GM19239 (cell line): ENCODE measurements around the gene ZFC3H1.

Experiments used
- DNase-seq: peaks from one replicate; pipeline ENCODE4 v3.0.0; 2011; ENCODE audit warnings: low spot score; ENCODE audit not compliant: insufficient read length
- FAIRE-seq: peaks from 2 replicates; lab custom pipeline; 2011; peaks lifted over from hg19 to GRCh38; lab: Jason Lieb, UNC

Gene ZFC3H1

DNA sequence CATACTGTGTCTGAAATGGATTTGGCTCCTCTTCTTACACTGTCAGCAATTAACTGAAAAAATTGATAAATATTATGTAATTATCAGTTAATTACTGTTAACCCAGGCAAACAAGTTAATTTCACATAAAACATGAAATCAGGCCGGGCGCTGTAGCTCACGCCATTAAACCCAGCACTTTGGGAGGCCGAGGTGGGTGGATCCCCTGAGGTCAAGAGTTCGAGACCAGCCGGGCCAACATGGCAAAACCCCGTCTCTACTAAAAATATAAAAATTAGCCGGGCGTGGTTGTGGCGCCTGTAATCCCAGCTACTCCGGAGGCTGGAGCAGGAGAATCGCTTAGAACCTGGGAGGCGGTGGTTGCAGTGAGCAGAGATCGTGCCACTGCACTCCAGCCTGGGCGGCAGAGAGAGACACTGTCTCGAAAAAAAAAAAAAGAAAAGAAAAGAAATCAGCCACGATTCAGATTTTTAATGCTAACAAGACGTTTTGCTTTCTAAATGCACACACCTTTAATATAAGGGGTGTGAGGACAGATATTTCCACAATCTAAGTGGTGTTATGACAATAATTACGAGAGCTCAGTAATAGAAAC is 21.8 kb upstream of the ZFC3H1 start:
- FAIRE-seq (no peak), DNase-seq (no peak)

- DNase-seq (no peak), FAIRE-seq (peak; percentile 54)
Observed at GRCh38 chr12:71684081-71684480, 20.4 kb upstream of the ZFC3H1 start.

GRCh38 chr12:71683633-71684032 is 20.0 kb upstream of the ZFC3H1 start:
- FAIRE-seq (no peak), DNase-seq (no peak)

- no peak for FAIRE-seq
- no peak for DNase-seq
Observed at GRCh38 chr12:71682466-71682865, 18.8 kb upstream of the ZFC3H1 start.

DNA sequence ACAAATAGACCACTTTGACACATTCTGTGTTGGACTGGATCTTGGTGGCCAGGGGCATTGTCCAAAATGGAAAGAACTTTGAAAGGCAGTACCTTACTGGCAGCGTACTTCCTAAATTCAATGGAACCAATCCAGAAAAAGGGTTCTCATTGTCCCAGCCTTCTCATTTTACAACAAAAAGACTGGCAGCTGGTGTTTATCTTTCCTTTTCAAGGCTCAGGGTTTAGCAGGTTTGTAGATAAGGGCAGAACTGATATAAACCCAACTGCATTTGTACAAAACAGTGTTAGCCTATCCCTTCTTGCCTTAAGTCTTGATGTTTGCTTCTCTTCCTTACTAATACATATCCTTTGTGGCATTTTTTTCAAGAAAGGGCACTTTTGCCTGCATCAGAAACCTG is 8.2 kb upstream of the ZFC3H1 start:
- DNase-seq (no peak), FAIRE-seq (no peak)

GRCh38 chr12:71671311-71671710 is 7.7 kb upstream of the ZFC3H1 start:
- FAIRE-seq: no peak
- no peak for DNase-seq

GRCh38 chr12:71666259-71666658 is 2.6 kb upstream of the ZFC3H1 start:
- FAIRE-seq (no peak), DNase-seq (no peak)

DNA sequence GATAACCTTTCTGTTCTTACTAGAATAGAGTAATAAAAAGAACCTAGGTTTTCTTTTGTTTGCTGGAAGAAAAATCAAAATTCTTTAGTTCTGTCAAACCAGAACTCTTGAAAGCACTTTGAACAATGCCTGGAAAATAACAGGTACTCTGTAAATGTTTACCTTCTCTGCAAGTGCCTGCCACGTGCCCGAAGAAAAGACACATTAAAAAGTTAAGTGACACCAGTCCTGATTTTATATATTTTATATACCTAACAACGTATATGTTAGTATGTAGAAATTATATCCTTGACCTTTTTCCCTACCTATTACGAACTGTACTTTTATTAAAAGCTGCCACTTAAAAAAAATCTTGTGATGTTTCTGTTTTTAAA is 1.4 kb upstream of the ZFC3H1 start:
- FAIRE-seq: no peak
- no peak for DNase-seq

GRCh38 chr12:71664411-71665089 is 902 bp upstream of the ZFC3H1 start:
- DNase-seq (no peak), FAIRE-seq (no peak)

GRCh38 chr12:71662849-71663560 is 643 bp downstream of the ZFC3H1 start:
- DNase-seq (no peak), FAIRE-seq (peak; percentile 18)

GRCh38 chr12:71661977-71662530 is 1.6 kb downstream of the ZFC3H1 start:
- no peak for DNase-seq
- FAIRE-seq: no peak

- FAIRE-seq (peak; percentile 64), DNase-seq (no peak)
Observed at GRCh38 chr12:71656740-71657139, 6.9 kb downstream of the ZFC3H1 start.

GRCh38 chr12:71655907-71656306 is 7.7 kb downstream of the ZFC3H1 start:
- DNase-seq: no peak
- FAIRE-seq: peak; percentile 18

DNA sequence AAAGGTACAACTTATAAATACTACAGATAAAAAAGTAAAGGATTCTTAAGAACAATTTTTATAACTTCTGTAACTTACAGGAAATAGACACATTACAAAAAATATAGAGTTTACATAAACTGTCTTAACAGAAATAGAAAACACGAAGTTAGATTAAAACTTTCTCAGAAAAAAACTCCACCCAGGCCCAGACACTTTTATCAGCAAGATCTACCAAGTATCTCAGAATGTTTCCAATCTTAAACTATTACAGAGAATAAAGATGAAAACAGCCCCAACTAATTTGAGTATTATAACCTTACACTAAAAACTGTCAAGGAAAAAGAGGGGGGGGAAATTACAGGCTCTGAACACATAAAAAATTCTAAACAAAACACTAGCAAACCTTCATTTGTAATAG is 8.2 kb downstream of the ZFC3H1 start:
- FAIRE-seq: no peak
- no peak for DNase-seq

DNA sequence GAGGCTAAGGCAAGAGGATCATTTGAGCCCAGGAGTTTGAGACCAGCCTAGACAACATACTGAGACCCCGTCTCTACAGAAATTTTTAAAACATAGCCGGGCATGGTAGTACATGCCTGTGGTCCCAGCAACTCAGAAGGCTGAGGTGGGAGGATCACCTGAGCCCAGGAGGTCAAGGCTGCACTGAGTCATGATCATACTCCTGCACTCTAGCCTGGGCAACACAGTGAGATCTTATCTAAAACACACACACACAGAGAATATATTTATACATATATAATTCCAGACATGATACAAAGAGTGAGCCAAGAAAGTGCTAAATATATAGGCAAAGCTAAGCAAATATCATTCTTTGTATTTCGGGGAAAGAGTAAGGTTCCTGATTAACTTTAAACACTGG is 9.4 kb downstream of the ZFC3H1 start:
- no peak for FAIRE-seq
- DNase-seq: no peak

DNA sequence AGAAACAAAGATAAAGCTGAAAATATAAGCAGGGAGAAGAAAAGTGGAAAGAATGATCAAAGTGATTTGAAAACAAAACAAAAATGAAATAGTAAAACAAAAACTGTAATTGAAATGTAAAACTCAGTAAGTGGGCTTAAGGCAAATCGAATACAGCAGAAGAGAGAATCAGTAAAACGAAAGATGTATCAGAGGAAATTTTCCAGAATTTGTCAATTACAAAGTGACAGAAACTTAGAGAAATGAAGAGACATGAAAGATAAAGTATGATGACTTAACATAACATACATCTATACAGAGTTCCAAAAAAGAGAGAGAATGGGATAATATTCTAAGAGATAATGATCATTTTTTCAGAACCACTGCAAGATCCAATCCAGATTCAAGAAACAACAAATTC is 10.5 kb downstream of the ZFC3H1 start:
- DNase-seq (no peak), FAIRE-seq (no peak)

- no peak for FAIRE-seq
Observed at GRCh38 chr12:71652656-71653055, 11.0 kb downstream of the ZFC3H1 start.

GRCh38 chr12:71649401-71649800 is 14.2 kb downstream of the ZFC3H1 start:
- DNase-seq (no peak), FAIRE-seq (no peak)

More at GRCh38 chr12:71652656-71653055, 11.0 kb downstream of the ZFC3H1 start:
- DNase-seq: no peak

GRCh38 chr12:71648537-71648936 is 15.1 kb downstream of the ZFC3H1 start:
- DNase-seq (no peak), FAIRE-seq (no peak)

- FAIRE-seq (no peak), DNase-seq (no peak)
Observed at GRCh38 chr12:71646512-71646911, 17.1 kb downstream of the ZFC3H1 start.

DNA sequence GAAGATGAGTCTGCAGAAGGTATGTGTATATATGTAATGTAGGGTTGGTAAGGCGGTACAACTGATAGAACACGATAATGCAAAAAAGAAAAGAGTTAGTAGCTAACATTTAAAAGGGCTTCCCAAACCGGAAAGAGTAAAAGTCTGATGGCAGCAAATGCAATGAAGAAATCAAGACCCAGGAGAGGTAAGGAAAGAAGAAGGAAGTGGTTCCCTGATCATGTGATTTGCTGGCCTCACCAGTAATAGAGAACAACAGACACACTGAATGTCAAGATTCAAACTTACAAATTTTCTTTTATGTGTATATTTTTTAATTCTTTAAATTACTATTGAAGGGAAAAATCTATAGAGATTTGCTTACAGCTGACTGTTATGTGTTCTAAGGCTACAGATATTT is 18.4 kb downstream of the ZFC3H1 start:
- FAIRE-seq (no peak), DNase-seq (no peak)
